K562 treated with DMSO at 1 percent for 12 hours (cell line): ENCODE data around the gene ZNF488. TPM values are rescaled to one million over a fixed set of nuclear protein-coding genes. Genes with fewer than 3 reads are reported as not detected.

Source experiments
- total RNA-seq: library from RNA; unstranded; fragments of 300-600 nt; gene quantifications from 2 replicates; pipeline ENCODE4 v1.2.3, GENCODE V29; 2022; ENCODE audit not compliant: insufficient read depth

The ZNF488 gene
- total RNA-seq: not detected in 2 replicates

GRCh38 chr10:47384148-47384921, at the start of gene ZNF488:
ZNF488 (minus strand) TSS chr10:47384293; CDS start chr10:47368829, 15,464 bp downstream.

GRCh38 chr10:47348138-47348651, 35.9 kb downstream of the ZNF488 start, which contains the start of gene RBP3:
RBP3 (plus strand) TSS chr10:47348363; CDS start chr10:47348485, 122 bp downstream.

GRCh38 chr10:47322300-47323061, 61.6 kb downstream of the ZNF488 start, which contains the start of gene GDF2:
GDF2 (plus strand) TSS chr10:47322454; CDS start chr10:47322669, 215 bp downstream.

Other genes with a start within 250 kb of the ZNF488 start
- gene GDF10, start 84.1 kb downstream of the ZNF488 start, total RNA-seq: not detected in 2 replicates
- 1.6 and 3.4 TPM in 2 replicates for gene GDF2, start 61.8 kb downstream of the ZNF488 start, total RNA-seq
- gene RBP3, start 35.9 kb downstream of the ZNF488 start, total RNA-seq: not detected in 2 replicates
- not detected in 2 replicates for gene ANXA8, start 99.8 kb upstream of the ZNF488 start, total RNA-seq
- gene FAM25G, start 107.4 kb upstream of the ZNF488 start, total RNA-seq: not detected in 2 replicates
- gene AGAP9, start 139.3 kb upstream of the ZNF488 start, total RNA-seq: 1.1 and 9.8 TPM in 2 replicates